ENCODE results near the gene FRMD4B.
A peak's percentile ranks its signal among the peaks of the same experiment; 100 is the strongest.

FRMD4B gene

DNA sequence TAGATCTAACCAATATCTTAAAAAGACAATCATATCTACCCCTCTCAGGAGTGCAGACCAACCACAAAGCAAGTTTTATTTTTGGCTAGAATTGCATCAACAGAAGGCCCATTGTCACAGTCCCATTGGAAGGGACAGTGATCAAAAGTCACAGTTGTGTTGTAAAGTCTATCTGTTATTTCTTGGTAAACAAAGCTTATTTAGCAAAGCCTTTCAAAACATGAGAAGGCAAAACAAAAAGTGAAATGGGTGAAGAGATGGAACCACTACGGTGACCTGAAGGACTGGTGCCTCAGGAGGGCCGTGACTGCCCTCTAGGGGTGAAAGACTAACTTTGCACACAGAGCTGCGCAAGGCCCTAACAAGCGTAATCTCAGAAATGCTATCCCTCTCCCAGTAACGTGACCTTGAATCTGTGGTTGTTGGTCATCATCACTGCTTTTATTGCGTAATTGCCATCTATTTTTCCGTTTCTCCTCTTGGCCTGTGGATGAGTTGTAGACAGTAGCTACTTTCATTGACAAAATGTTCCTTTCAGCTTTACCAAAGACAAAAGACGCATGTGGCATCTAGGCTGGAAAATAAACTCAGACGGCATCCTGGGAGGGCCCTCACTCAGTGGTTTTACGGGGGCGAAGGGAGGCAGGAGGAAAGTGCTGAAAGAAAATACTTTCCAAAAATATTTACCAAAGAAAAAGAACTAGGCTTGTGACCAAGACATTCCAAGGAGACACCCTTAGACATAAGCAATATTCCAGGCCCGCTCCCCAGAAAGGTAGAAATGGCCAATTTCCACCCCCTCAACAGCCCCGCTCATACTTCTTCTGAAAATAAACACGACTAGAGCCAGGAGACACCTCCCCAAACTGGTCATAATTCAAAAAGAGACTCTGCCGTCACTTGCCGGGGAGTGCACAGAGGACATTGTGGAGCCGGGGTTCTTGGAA lies 79.4 kb downstream of the FRMD4B start:
- TF ChIP-seq Cebpa-rat (IDR thresholded peaks at IDR 0.05), result peak in 10 of 11 experiments; percentile 29 to 88 (median 56); a peak in 14 of 22 replicates
- Histone ChIP-seq H3K4me2 (peak overlapping the region in 2 of 11 experiments; percentile 6 to 20; a peak in 3 of 22 replicates), H3K27me3 (no peaks in the 10 kb centered on the region), H3K4me1 (peaks cover 0 to 9% (median 7%) of the 10 kb centered on the region in 10 experiments; a peak in 8 of 20 replicates), H3K36me3 (peaks cover 81 to 100% (median 99%) of the 10 kb centered on the region in 11 experiments), H4K20me1 (peaks cover 0 to 88% (median 40%) of the 10 kb centered on the region in 11 experiments; a peak in 14 of 22 replicates), H3K27ac (peak overlapping the region in 5 of 11 experiments; percentile 0 to 22 (median 4); a peak in 3 of 22 replicates), H3K4me3 (no peak overlapping the region), H3K9me3 (replicated peaks in 1 of 11) (peaks cover 0 to 20% (median 9%) of the 10 kb centered on the region in 11 experiments; a peak in 10 of 22 replicates), H3K9ac (peak overlapping the region in 1 of 11 experiments; percentile 12; a peak in 1 of 22 replicates)

DNA sequence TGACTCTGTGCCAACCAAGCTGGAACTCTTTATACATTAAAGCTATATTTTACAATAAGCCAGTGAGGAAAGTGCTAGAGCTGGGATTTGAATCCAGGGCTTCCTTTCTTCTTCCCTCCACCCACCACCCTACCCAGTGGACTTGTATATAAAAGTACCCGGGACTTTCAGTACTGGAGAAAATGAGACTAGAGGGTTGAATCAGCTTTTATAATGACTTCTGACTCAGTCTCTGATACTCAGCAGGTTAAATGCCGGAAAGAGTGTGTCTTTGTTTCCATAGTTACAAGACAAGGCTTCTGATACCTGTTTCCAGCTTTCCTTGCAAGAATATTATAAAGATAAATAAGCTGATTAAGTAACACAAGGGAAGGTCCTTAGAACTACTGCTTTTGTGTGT lies 80.9 kb downstream of the FRMD4B start:
- H3K4me2 ChIP-seq, result no peak overlapping the region
- peaks cover 0 to 9% (median 7%) of the 10 kb centered on the region in 10 experiments; a peak in 8 of 20 replicates for H3K4me1 ChIP-seq
- H3K36me3 ChIP-seq, result peaks cover 81 to 100% (median 99%) of the 10 kb centered on the region in 11 experiments
- H3K4me3 ChIP-seq, result no peak overlapping the region
- H3K27me3 ChIP-seq, result no peaks in the 10 kb centered on the region
- H4K20me1 ChIP-seq, result peaks cover 0 to 93% (median 40%) of the 10 kb centered on the region in 11 experiments; a peak in 15 of 22 replicates
- H3K9ac ChIP-seq, result no peak overlapping the region
- TF ChIP-seq Cebpa-rat (IDR thresholded peaks at IDR 0.05), result no peak
- peaks cover 0 to 18% (median 9%) of the 10 kb centered on the region in 11 experiments; a peak in 10 of 22 replicates for H3K9me3 ChIP-seq (replicated peaks in 1 of 11)
- no peak overlapping the region for H3K27ac ChIP-seq

DNA sequence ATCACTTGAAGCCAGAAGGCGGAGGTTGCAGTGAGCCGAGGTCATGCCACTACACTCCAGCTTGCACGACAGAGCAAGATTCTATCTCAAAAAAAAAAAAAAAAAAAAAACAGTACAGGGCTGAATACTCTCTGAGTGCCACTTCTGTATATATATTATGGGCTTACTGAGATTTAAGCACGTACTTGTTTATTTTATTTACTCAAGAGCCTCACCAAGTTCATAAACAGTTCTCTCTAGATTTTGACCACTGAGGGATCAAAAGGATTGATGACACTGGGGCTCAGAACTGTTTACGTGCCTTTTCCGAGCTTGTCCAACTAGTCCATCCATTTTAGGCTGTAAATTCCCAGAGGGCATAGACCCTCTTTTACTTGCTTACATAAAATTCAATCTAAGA lies 81.5 kb downstream of the FRMD4B start:
- Histone ChIP-seq H3K9ac (no peak overlapping the region), H3K27ac (no peak overlapping the region), H3K4me1 (peaks cover 0 to 9% (median 7%) of the 10 kb centered on the region in 10 experiments; a peak in 8 of 20 replicates), H3K36me3 (peaks cover 81 to 100% (median 99%) of the 10 kb centered on the region in 11 experiments), H3K9me3 (replicated peaks in 1 of 11) (peaks cover 0 to 13% (median 4%) of the 10 kb centered on the region in 11 experiments; a peak in 10 of 22 replicates), H3K27me3 (no peaks in the 10 kb centered on the region), H4K20me1 (peaks cover 0 to 97% (median 40%) of the 10 kb centered on the region in 11 experiments; a peak in 15 of 22 replicates), H3K4me3 (no peak overlapping the region), H3K4me2 (no peak overlapping the region)
- no peak for TF ChIP-seq Cebpa-rat (IDR thresholded peaks at IDR 0.05)

DNA sequence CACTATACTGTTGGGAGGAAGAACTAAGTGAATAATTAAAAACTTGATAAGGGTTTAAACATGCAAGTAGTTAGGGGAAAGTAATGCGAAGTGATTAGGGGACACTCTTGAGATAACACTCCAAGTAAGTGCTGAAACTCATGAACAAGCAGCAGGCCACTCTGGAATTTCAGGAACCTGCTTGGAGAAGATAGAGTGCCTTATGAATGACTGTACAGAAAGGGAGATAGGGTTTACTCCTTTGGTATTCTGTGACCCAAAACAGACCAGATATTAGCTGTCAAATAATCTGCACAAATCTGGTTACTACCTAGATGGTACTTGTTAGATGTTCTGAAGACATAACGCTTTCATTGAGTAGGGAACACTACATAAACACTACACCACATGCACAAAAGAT lies 85.6 kb downstream of the FRMD4B start:
- no peak overlapping the region for H3K4me3 ChIP-seq
- H3K4me1 ChIP-seq, result no peaks in the 10 kb centered on the region
- H3K9me3 ChIP-seq (replicated peaks in 1 of 11), result no peaks in the 10 kb centered on the region
- H3K27me3 ChIP-seq, result no peaks in the 10 kb centered on the region
- H3K36me3 ChIP-seq, result peaks cover 90 to 100% (median 100%) of the 10 kb centered on the region in 11 experiments
- no peak overlapping the region for H3K4me2 ChIP-seq
- no peak for TF ChIP-seq Cebpa-rat (IDR thresholded peaks at IDR 0.05)
- H4K20me1 ChIP-seq, result peaks cover 9 to 100% (median 42%) of the 10 kb centered on the region in 11 experiments; a peak in 18 of 22 replicates
- no peak overlapping the region for H3K9ac ChIP-seq
- no peak overlapping the region for H3K27ac ChIP-seq

DNA sequence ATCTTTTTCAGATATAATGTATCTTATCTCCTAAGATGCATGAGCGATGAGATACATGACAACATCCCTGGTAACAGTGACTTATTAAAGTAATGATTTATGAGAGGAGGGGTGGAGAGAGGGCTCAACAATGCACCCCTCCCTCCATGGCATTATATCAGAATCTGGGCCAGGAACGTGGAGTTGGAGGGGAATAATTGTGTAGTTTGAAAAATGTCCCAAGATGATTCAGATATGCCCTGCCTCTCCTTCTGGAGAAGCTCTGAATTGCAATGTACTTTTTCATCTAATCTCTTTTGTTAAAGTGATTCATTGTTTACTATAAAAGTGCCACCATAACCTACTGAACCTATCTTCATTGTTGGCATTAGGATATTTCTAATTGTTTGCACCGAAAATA lies 86.5 kb downstream of the FRMD4B start:
- no peaks in the 10 kb centered on the region for H3K27me3 ChIP-seq
- no peak for TF ChIP-seq Cebpa-rat (IDR thresholded peaks at IDR 0.05)
- H4K20me1 ChIP-seq, result peaks cover 10 to 100% (median 43%) of the 10 kb centered on the region in 11 experiments; a peak in 19 of 22 replicates
- H3K4me1 ChIP-seq, result 0 out of 20 replicates have a peak, but pooled peaks cover 0 to 3% (median 0%) of the 10 kb centered on the region in 10 experiments
- H3K4me2 ChIP-seq, result no peak overlapping the region
- H3K4me3 ChIP-seq, result no peak overlapping the region
- no peak overlapping the region for H3K27ac ChIP-seq
- no peaks in the 10 kb centered on the region for H3K9me3 ChIP-seq (replicated peaks in 1 of 11)
- no peak overlapping the region for H3K9ac ChIP-seq
- H3K36me3 ChIP-seq, result peaks cover 93 to 100% (median 100%) of the 10 kb centered on the region in 11 experiments

DNA sequence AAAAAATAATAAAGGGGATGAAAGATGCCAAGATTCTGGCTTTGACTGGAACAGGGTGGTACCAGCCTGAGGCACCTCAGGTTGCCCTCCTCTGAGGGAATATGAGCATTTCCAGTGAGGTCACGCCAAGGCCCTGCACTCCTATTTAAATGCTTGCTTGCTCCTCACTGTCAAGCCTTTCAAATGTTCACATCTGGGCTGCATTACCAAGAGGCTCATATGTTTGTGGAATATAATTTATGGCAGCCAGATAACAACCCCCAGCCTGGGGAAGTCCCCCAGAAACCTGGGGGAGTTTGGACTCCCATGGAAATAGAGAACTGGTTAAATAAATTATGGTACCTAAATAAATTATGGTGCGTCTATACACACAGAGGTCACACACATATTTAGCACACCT lies 88.4 kb downstream of the FRMD4B start:
- Histone ChIP-seq H3K36me3 (peaks cover 93 to 100% (median 100%) of the 10 kb centered on the region in 11 experiments), H3K4me1 (0 out of 20 replicates have a peak, but pooled peaks cover 0 to 4% (median 0%) of the 10 kb centered on the region in 10 experiments), H3K4me3 (no peak overlapping the region), H3K4me2 (no peak overlapping the region), H3K27ac (no peak overlapping the region), H4K20me1 (peaks cover 9 to 100% (median 48%) of the 10 kb centered on the region in 11 experiments; a peak in 20 of 22 replicates), H3K9me3 (replicated peaks in 1 of 11) (no peaks in the 10 kb centered on the region), H3K9ac (no peak overlapping the region), H3K27me3 (no peaks in the 10 kb centered on the region)
- TF ChIP-seq Cebpa-rat (IDR thresholded peaks at IDR 0.05), result no peak

DNA sequence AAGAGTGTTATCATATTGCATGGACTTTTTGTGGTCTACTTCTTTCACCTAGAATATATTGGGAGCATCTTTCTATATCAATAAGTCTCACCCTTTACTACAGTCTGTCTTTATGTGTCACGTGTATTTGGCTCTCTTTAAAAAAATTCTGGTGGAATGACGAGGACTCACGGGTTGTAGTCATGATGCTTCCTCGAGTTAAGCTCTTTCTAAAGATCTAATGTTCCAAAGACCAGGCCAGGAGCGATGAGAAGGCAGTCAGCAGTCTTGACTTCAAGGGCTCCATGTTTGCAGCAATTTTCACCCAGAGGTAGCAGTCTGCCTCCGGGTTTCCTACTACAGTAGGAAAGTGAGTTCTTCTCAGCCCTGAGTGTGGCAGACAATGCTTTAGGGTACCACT lies 88.9 kb downstream of the FRMD4B start:
- H3K27ac ChIP-seq, result no peak overlapping the region
- no peak overlapping the region for H3K9ac ChIP-seq
- H3K4me2 ChIP-seq, result no peak overlapping the region
- H3K9me3 ChIP-seq (replicated peaks in 1 of 11), result no peaks in the 10 kb centered on the region
- peaks cover 93 to 100% (median 100%) of the 10 kb centered on the region in 11 experiments for H3K36me3 ChIP-seq
- no peaks in the 10 kb centered on the region for H3K27me3 ChIP-seq
- no peak overlapping the region for H3K4me3 ChIP-seq
- no peak for TF ChIP-seq Cebpa-rat (IDR thresholded peaks at IDR 0.05)
- peaks cover 7 to 100% (median 48%) of the 10 kb centered on the region in 11 experiments; a peak in 20 of 22 replicates for H4K20me1 ChIP-seq
- 0 out of 20 replicates have a peak, but pooled peaks cover 0 to 4% (median 0%) of the 10 kb centered on the region in 10 experiments for H3K4me1 ChIP-seq

DNA sequence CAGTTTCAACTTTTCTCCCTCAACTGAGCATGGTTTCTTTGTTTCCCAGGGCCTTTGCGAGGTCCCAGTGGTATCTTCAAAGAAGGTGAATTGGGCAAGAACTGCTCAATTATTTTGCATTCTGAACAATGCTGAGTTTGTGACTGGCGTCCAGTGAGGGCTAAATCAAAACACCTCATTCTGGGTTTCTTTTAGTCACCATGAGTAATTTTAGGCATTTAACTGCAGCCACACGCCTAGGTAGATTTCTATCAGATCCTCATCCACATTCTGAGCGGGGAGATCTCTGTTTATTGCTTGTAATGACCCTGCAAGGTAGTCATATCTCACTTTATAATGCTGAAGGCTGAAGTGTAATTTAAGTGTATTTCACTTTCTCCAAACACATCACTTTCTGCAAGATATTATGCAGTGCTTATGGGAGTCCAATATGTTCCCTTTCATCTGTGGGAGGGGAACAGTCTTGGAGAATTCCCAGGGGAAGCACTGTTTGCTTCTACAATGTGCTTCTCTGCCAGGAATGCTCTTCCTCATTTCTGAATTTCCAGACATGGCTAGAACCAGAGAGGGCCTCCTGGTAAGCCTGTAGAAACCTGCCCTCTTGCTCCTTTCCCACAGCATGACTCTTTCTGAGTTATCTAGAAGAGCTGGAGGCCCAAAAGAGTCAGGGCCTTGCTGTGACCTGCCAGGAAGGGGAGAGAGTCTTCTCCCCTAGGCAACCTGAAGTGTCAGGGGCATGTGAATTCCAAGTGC lies 91.7 kb downstream of the FRMD4B start:
- H3K27me3 ChIP-seq, result no peaks in the 10 kb centered on the region
- peaks cover 9 to 100% (median 65%) of the 10 kb centered on the region in 11 experiments; a peak in 20 of 22 replicates for H4K20me1 ChIP-seq
- H3K9ac ChIP-seq, result peak overlapping the region in 2 of 11 experiments; percentile 5 to 27; a peak in 1 of 22 replicates
- no peak for TF ChIP-seq Cebpa-rat (IDR thresholded peaks at IDR 0.05)
- H3K4me2 ChIP-seq, result no peak overlapping the region
- no peaks in the 10 kb centered on the region for H3K9me3 ChIP-seq (replicated peaks in 1 of 11)
- H3K36me3 ChIP-seq, result peaks cover 92 to 100% (median 100%) of the 10 kb centered on the region in 11 experiments
- no peak overlapping the region for H3K4me3 ChIP-seq
- 0 out of 20 replicates have a peak, but pooled peaks cover 0 to 4% (median 0%) of the 10 kb centered on the region in 10 experiments for H3K4me1 ChIP-seq
- H3K27ac ChIP-seq, result peak overlapping the region in 1 of 11 experiments; percentile 24; a peak in 1 of 22 replicates

Data from BLaER1 treated with 17β-estradiol and CSF1 and Interleukin-3, amounts not matched to agents 10 nM and 100 nM (cell line).